ENCODE data around the gene EQTN.

EQTN gene

DNA sequence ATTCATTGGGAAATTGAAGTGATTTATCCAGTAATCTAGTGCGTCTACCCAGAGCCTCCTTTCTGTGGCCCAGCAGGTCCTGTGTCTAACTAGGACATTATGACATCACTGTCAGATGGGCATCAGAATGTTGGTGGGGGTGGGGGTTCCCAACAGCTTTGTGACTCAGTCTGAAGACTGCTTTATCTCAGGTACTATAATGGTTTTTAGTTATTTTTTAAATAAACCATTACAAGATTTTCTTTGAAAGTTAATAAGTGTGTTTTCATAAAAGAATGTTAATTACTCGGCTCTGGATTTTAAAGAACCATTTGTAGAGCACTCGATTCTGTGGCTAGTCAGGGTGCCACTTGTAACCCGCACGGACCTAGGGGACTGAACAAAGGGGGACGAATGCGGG is at the start of gene EQTN:
Gene EQTN (minus strand): TSS at position 101 of the 400 bp plus-strand sequence. CDS start 95 bp downstream, at position 6.
- no peak within 1 kb of the TSS for H3K9ac ChIP-seq (ENCODE audit: insufficient read length)
- no peaks in the 10 kb centered on the region for H3K36me3 ChIP-seq (ENCODE audit: insufficient read depth, low read length)

DNA sequence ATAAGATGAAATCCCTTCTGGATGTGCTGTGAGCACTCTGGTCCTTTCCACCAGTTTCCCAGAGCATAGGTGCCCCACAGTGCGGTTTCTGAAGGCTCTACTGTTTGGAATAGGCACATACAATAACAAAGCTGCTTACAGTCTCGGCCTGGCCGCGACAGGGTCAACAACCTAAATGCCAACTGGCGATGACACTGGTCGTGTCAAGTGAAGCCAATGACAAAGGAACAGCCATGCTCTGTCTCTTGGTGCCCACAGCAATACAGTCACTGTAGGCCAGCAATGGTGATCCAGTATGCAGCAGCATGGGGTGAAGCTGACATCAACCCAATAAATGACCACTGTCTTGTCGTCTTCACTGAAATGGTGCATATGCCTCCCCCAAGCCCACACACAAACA is 47.8 kb upstream of the EQTN start:
- no peak overlapping the region for H3K4me3 ChIP-seq
- no peaks in the 10 kb centered on the region for H3K36me3 ChIP-seq (ENCODE audit: insufficient read depth, low read length)
- no peak for TF ChIP-seq POLR2AphosphoS5 (IDR thresholded peaks at IDR 0.05; ENCODE audit: borderline replicate concordance, low read depth, low read length)
- TF ChIP-seq EZH2 (IDR thresholded peaks at IDR 0.05), result no peak
- TF ChIP-seq FOXP2 (optimal IDR thresholded peaks at IDR 0.05; ENCODE audit: control extremely low read depth, extremely low read length, insufficient read depth), result no peak
- no peaks in the 10 kb centered on the region for H3K9me3 ChIP-seq (ENCODE audit: low read depth, low read length)
- H3K9ac ChIP-seq (ENCODE audit: insufficient read length), result no peak overlapping the region
- no peak for DNase-seq (ENCODE audit: low read depth, low spot score)
- H3K27ac ChIP-seq, result no peak overlapping the region

More for the DNA sequence above, at the start of gene EQTN:
- no peak for TF ChIP-seq EZH2 (IDR thresholded peaks at IDR 0.05)
- TF ChIP-seq FOXP2 (optimal IDR thresholded peaks at IDR 0.05; ENCODE audit: control extremely low read depth, extremely low read length, insufficient read depth), result no peak
- TF ChIP-seq POLR2AphosphoS5 (IDR thresholded peaks at IDR 0.05; ENCODE audit: borderline replicate concordance, low read depth, low read length), result no peak
- DNase-seq (ENCODE audit: low read depth, low spot score), result no peak
- no peak within 1 kb of the TSS for H3K4me3 ChIP-seq
- no peaks in the 10 kb centered on the region for H3K9me3 ChIP-seq (ENCODE audit: low read depth, low read length)
- H3K27ac ChIP-seq, result no peak within 1 kb of the TSS

DNA sequence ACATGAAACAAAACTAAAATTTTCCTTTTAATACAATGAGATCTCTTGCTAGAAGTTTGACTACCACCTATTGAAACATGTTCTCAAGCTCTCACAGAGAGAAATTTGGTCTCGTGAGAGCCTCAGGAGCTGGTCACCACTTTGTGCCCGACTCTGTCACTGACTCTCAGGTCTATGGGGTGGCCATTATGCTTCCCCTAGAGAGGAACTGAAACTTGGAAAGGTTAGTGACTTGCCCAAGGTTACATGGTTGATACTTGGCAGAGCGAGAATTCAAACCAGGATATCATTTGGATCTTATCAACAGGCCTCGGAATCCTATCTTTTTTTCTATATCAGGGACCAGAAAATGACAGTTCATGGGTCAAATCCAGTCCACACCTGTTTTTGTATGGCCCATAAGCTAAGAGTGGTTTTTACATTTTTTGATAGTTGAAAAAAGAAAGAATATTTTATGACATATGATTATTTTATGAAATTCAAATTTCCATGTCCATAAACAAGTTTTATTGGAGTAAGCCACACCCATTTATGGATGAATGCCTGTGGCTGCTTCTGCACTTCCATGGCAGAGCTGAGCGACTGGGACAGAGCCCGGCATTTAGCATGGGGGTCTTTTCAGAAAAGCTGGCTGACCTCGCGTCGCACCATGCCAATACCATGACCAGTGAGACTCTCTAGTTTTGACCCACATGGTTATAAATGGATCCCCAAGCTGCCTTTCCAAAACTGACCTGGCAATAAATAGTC is 44.8 kb upstream of the EQTN start:
- H3K4me3 ChIP-seq, result no peak overlapping the region
- no peak for DNase-seq (ENCODE audit: low read depth, low spot score)
- H3K9me3 ChIP-seq (ENCODE audit: low read depth, low read length), result no peaks in the 10 kb centered on the region
- no peak overlapping the region for H3K27ac ChIP-seq
- H3K36me3 ChIP-seq (ENCODE audit: insufficient read depth, low read length), result no peaks in the 10 kb centered on the region
- no peak overlapping the region for H3K9ac ChIP-seq (ENCODE audit: insufficient read length)
- TF ChIP-seq EZH2 (IDR thresholded peaks at IDR 0.05) (no peak), FOXP2 (optimal IDR thresholded peaks at IDR 0.05; ENCODE audit: control extremely low read depth, extremely low read length, insufficient read depth) (no peak), POLR2AphosphoS5 (IDR thresholded peaks at IDR 0.05; ENCODE audit: borderline replicate concordance, low read depth, low read length) (no peak)

DNA sequence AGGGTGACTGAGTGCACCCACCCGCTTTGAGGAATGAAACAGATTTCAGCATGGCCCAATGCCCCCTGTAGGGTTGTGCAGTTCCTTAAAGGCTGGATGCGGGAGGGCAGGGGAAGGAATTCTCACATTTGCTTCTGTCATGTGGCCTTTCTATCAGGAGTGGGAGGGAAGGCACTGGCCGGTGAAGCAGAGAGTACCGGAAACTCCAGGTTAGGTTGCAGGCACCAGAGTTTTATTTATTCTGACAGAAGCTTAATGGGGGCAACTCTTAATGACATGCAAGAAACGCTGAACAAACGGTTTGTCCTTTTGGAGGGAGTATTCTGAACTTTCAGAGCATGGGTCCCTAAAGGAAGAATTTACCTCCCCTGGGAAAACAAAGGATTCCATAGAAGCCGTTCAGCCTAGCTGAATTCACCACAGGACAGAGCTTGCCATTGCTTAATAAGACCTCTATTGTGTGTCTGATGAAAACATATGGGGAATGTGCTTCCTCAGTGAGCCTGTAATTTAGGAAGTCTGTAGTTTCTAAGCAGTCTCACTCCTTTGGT is 44.1 kb upstream of the EQTN start:
- Histone ChIP-seq H3K9me3 (ENCODE audit: low read depth, low read length) (no peaks in the 10 kb centered on the region), H3K4me3 (no peak overlapping the region), H3K9ac (ENCODE audit: insufficient read length) (no peak overlapping the region), H3K36me3 (ENCODE audit: insufficient read depth, low read length) (no peaks in the 10 kb centered on the region), H3K27ac (no peak overlapping the region)
- TF ChIP-seq POLR2AphosphoS5 (IDR thresholded peaks at IDR 0.05; ENCODE audit: borderline replicate concordance, low read depth, low read length) (no peak), FOXP2 (optimal IDR thresholded peaks at IDR 0.05; ENCODE audit: control extremely low read depth, extremely low read length, insufficient read depth) (no peak), EZH2 (IDR thresholded peaks at IDR 0.05) (no peak)
- no peak for DNase-seq (ENCODE audit: low read depth, low spot score)

DNA sequence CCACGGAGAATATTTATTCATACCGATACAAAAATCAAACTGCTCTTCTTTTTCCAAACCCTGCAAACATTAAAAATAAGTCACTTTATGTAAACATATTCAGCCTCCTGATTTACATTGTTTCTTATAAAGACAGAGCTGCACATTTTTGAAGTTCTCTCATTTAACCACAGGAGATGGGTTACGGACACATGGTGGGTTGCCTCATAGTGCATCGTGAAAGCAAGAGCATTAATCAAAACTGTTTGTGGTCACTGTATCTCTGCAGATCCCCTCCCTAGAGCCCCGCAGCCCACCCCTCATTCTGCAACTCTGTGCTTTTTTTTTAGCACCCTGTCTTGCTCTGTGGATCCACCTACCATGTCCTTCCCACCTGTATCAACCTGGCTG is 43.3 kb upstream of the EQTN start:
- Histone ChIP-seq H3K9me3 (ENCODE audit: low read depth, low read length) (no peaks in the 10 kb centered on the region), H3K4me3 (no peak overlapping the region), H3K27ac (no peak overlapping the region), H3K9ac (ENCODE audit: insufficient read length) (no peak overlapping the region), H3K36me3 (ENCODE audit: insufficient read depth, low read length) (no peaks in the 10 kb centered on the region)
- no peak for TF ChIP-seq EZH2 (IDR thresholded peaks at IDR 0.05)
- TF ChIP-seq POLR2AphosphoS5 (IDR thresholded peaks at IDR 0.05; ENCODE audit: borderline replicate concordance, low read depth, low read length), result no peak
- no peak for TF ChIP-seq FOXP2 (optimal IDR thresholded peaks at IDR 0.05; ENCODE audit: control extremely low read depth, extremely low read length, insufficient read depth)
- DNase-seq (ENCODE audit: low read depth, low spot score), result no peak

DNA sequence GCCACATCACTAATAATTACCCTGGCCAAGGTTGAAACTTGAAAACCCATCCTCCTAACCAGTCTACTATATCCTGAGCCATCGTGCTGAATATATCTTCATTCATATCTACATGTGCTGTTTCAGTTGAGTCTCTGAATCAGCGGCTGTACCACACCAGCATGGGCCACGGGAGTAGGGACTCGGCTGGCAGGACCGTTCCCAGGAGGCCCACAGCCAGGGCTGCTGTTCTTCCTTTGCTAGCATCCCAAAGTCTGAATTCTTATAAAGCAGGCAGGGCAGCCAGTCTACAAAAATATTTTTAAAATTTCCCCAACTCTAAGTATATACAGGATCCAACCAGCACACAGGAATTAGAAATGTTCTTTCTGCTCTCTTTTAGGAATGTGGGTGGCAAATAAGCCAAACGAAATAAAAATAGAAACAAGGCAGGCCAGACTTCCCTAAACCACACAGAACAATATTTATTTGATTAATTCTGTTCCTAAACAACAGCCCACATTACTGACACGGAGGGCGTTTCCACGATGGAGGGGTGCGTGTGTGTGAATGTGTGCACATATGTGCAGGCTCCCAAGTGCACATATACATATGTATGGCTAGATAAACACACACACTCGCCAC is 42.8 kb upstream of the EQTN start:
- Histone ChIP-seq H3K9ac (ENCODE audit: insufficient read length) (no peak overlapping the region), H3K36me3 (ENCODE audit: insufficient read depth, low read length) (no peaks in the 10 kb centered on the region), H3K27ac (no peak overlapping the region), H3K4me3 (no peak overlapping the region), H3K9me3 (ENCODE audit: low read depth, low read length) (no peaks in the 10 kb centered on the region)
- no peak for DNase-seq (ENCODE audit: low read depth, low spot score)
- no peak for TF ChIP-seq EZH2 (IDR thresholded peaks at IDR 0.05)
- no peak for TF ChIP-seq POLR2AphosphoS5 (IDR thresholded peaks at IDR 0.05; ENCODE audit: borderline replicate concordance, low read depth, low read length)
- TF ChIP-seq FOXP2 (optimal IDR thresholded peaks at IDR 0.05; ENCODE audit: control extremely low read depth, extremely low read length, insufficient read depth), result no peak

DNA sequence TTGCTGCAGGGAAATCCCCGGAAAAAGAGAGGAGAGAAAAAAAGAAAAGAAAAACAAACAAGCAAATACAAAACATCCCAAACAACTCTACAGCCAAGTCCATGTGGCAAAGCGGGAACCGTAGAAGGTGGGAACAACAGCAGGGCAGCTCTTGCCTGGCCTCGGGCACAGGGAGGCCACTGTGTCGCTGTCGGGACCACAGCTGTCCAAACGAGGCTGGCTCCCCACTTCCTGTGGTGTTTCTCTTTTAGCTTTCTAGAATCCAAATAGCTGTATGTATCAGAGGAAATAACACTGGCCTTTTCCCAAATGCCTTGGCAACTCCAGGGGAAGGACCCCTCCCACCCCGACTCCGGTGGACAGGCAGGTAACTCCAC is 41.6 kb upstream of the EQTN start:
- H3K9ac ChIP-seq (ENCODE audit: insufficient read length), result no peak overlapping the region
- H3K27ac ChIP-seq, result no peak overlapping the region
- no peak overlapping the region for H3K4me3 ChIP-seq
- H3K36me3 ChIP-seq (ENCODE audit: insufficient read depth, low read length), result no peaks in the 10 kb centered on the region
- DNase-seq (ENCODE audit: low read depth, low spot score), result no peak
- TF ChIP-seq POLR2AphosphoS5 (IDR thresholded peaks at IDR 0.05; ENCODE audit: borderline replicate concordance, low read depth, low read length) (no peak), EZH2 (IDR thresholded peaks at IDR 0.05) (no peak), FOXP2 (optimal IDR thresholded peaks at IDR 0.05; ENCODE audit: control extremely low read depth, extremely low read length, insufficient read depth) (no peak)
- no peaks in the 10 kb centered on the region for H3K9me3 ChIP-seq (ENCODE audit: low read depth, low read length)

DNA sequence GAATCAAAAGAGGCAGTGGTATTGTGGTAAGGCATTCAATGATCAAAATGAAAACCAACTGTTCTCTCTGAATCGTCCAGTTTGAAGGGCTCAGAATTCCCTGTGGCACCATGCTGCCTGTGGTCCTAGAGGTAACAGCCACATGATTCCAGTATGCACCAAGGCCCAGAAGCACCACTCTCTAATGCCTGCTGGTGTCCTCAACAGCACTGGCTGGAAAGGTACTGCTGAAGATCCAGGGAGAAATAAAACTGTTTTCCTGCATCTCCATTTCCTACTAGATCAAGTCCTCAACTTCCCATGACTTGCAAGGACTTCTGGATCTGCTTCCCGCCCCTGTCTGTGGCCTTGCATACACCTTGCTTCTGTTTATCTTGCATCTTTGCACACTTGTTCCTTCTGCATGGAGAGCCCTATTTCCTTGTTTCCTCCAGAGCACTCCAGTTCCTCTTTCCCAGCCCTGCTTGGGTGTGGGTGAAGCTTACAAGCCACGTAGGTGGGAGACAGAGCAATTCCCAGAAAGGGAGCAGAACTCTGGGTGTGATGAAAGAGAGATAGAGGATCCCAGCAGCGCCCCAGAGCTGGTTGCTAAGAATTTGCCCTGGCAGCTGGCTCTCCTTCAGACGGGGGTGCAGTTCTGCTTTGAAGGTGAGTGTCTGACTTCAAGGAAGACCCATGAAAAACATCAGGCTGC is 41.0 kb upstream of the EQTN start:
- no peak overlapping the region for H3K4me3 ChIP-seq
- H3K27ac ChIP-seq, result no peak overlapping the region
- no peaks in the 10 kb centered on the region for H3K9me3 ChIP-seq (ENCODE audit: low read depth, low read length)
- TF ChIP-seq EZH2 (IDR thresholded peaks at IDR 0.05) (no peak), POLR2AphosphoS5 (IDR thresholded peaks at IDR 0.05; ENCODE audit: borderline replicate concordance, low read depth, low read length) (no peak)
- no peak for DNase-seq (ENCODE audit: low read depth, low spot score)
- no peaks in the 10 kb centered on the region for H3K36me3 ChIP-seq (ENCODE audit: insufficient read depth, low read length)
- no peak overlapping the region for H3K9ac ChIP-seq (ENCODE audit: insufficient read length)

All from SK-N-MC (cell line).